ENCODE measurements around the gene ZNF772. TPM values are rescaled to one million over a fixed set of nuclear protein-coding genes. Genes with fewer than 3 reads are reported as not detected.
A peak's percentile ranks its signal among the peaks of the same experiment; 100 is the strongest.
"Not testable (repeated sequence)": the region's sequence is repeated elsewhere in the genome, so short reads cannot be mapped to it uniquely, and the experiment has no call there.

ZNF772 gene
- total RNA-seq, 1 donor from 2014 or later = 17.9 TPM

DNA sequence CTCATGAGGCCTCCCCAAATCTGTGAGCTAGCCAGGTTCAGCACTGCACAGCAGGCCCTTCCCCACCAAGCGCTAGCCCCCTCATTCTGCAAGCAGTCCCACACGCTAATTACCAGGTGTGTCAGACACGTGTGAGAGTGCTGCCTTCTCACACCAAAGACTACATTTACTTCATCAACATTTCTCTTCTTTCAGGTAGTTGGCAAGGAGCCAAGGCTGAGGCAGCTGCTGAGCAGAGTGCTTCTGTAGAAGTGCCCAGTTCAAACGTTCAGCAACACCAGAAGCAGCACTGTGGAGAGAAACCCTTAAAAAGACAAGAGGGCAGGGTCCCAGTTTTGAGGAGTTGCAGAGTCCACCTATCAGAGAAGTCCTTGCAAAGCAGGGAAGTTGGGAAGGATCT, 28.8 kb upstream of the ZNF772 start:
- H3K4me3 Mint-ChIP-seq = no peak overlapping the region
- H3K27ac Mint-ChIP-seq = no peak overlapping the region
- TF ChIP-seq, protein P1, sequence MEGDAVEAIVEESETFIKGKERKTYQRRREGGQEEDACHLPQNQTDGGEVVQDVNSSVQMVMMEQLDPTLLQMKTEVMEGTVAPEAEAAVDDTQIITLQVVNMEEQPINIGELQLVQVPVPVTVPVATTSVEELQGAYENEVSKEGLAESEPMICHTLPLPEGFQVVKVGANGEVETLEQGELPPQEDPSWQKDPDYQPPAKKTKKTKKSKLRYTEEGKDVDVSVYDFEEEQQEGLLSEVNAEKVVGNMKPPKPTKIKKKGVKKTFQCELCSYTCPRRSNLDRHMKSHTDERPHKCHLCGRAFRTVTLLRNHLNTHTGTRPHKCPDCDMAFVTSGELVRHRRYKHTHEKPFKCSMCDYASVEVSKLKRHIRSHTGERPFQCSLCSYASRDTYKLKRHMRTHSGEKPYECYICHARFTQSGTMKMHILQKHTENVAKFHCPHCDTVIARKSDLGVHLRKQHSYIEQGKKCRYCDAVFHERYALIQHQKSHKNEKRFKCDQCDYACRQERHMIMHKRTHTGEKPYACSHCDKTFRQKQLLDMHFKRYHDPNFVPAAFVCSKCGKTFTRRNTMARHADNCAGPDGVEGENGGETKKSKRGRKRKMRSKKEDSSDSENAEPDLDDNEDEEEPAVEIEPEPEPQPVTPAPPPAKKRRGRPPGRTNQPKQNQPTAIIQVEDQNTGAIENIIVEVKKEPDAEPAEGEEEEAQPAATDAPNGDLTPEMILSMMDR (IDR thresholded peaks at IDR 0.05) = no peak
- ATAC-seq (ENCODE audit: low read depth) (no peak), DNase-seq (no peak)
- peaks cover 11% of the 10 kb centered on the region for H3K4me1 Mint-ChIP-seq
- H3K9me3 Mint-ChIP-seq = peaks cover 45% of the 10 kb centered on the region
- intact Hi-C loops (cut with micrococcal nuclease) = no loop called here
- H3K36me3 Mint-ChIP-seq (ENCODE audit: low read depth) = peaks cover 85% of the 10 kb centered on the region
- no peaks in the 10 kb centered on the region for H3K27me3 Mint-ChIP-seq
- CTCF ChIA-PET = no interaction called here
- POLR2A ChIA-PET = no interaction called here

DNA sequence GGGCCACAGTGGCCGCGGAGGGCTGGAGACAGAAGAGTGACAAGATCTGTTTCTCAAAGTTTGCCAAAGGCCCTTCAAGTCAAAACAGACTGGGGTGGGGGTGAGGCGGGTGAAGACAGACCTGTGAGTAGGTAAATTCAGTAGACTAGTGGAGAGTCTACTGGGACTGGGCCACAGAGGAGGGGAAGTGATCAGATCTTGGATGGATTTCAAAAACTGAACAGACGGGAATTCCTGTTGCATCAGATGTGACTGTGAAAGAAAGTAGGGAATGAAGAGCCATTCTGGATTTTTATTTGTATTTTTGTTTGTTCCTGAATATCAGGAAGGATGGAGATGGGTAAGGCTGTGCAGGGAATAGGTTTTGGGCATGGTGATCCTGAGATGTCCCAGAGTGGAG, 23.0 kb upstream of the ZNF772 start:
- ATAC-seq (ENCODE audit: low read depth); intact Hi-C loops (cut with micrococcal nuclease); DNase-seq; CTCF ChIA-PET; H3K27me3 Mint-ChIP-seq: not testable (repeated sequence)
- Mint-ChIP-seq H3K4me3 (peak overlapping the region; percentile 76), H3K36me3 (ENCODE audit: low read depth) (peaks cover 48% of the 10 kb centered on the region), H3K27ac (peak overlapping the region; percentile 26), H3K4me1 (peaks cover 22% of the 10 kb centered on the region), H3K9me3 (peaks cover 29% of the 10 kb centered on the region)
- POLR2A ChIA-PET = interaction anchor here (0.6 to 1.4 kb wide), 6 partner anchors 13 to 209 kb away, joined by 3 to 8 read pairs (median 4); partner anchors contain the start of genes ZNF154, ZNF419, ZNF543 and ZNF772

DNA sequence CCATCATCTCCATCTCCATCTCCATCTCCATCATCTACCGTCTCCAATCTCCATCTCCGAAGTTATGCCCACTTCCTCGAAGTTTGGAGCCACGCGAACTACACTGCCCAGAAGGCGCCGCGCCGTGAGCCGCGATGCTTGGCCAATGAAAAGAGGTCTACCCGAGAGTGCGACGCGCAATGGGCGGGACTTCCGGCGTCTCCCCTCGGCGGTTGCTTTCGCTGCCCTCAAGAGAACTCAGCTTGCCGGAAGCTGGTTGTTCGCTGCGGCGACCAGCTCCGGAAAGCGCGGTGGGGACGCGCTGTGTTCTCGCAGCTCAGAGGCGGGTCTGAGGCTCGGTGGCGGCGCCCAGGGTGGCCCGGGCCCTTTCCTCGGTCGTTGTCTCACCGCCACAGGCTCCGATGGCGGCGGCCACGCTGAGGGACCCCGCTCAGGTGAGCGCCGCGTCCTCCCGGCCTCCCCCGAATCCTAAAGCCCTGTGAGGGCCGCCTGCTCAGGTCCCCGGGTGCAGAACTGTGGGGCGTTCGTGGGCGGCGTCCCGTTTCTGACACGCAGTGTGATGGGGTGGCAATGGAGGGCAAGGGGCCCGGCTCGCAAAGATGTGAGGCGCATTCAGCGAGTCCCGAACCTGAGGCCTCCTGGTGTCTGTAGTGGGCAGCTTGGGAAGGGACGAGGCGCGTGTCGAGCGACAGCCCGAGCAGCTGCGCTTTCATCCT, 22.5 kb upstream of the ZNF772 start, which contains the start of gene ZNF773:
Gene ZNF773, plus strand, starts transcription at position 259 of the 716 bp plus-strand sequence. Its CDS starts 143 bp downstream, at position 402.
- peak within 1 kb of the TSS; percentile 83 for H3K27ac Mint-ChIP-seq
- POLR2A ChIA-PET = interaction anchor here (0.5 to 1.4 kb wide), 9 partner anchors 13 to 650 kb away, joined by 3 to 8 read pairs (median 4); partner anchors contain the start of genes ZNF134, ZNF154, ZNF329 and ZNF419
- peaks cover 48% of the 10 kb centered on the region for H3K36me3 Mint-ChIP-seq (ENCODE audit: low read depth)
- ATAC-seq (ENCODE audit: low read depth) = peak; percentile 99
- H3K27me3 Mint-ChIP-seq, CTCF ChIA-PET: not testable (repeated sequence)
- H3K9me3 Mint-ChIP-seq = peaks cover 26% of the 10 kb centered on the region
- DNase-seq = peak; percentile 91
- H3K4me3 Mint-ChIP-seq = peak within 1 kb of the TSS; percentile 76
- intact Hi-C loops (cut with micrococcal nuclease) = loop anchor here (1.0 to 2.0 kb wide), 6 partner anchors 13 to 137 kb away; partner anchors contain the start of genes TRAPPC2B, ZNF419, ZNF547 and ZNF548
- peaks cover 22% of the 10 kb centered on the region for H3K4me1 Mint-ChIP-seq

DNA sequence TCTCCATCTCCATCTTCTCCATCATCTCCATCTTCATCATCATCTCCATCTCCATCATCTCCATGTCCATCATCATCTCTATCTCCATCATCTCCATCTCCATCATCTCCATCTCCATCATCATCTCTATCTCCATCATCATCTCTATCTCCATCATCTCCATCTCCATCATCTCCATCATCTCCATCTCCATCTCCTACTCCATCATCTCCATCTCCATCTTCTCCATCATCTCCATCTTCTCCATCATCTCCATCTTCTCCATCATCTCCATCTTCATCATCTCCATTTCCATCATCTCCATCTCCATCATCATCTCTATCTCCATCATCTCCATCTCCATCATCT, 21.9 kb upstream of the ZNF772 start:
- POLR2A ChIA-PET = interaction anchor here (0.5 to 1.4 kb wide), 7 partner anchors 12 to 651 kb away, joined by 3 to 8 read pairs (median 4); partner anchors contain the start of genes ZNF134, ZNF154, ZNF329 and ZNF419
- H3K36me3 Mint-ChIP-seq (ENCODE audit: low read depth) = peaks cover 48% of the 10 kb centered on the region
- intact Hi-C loops (cut with micrococcal nuclease) = loop anchor here (1.0 to 2.0 kb wide), 6 partner anchors 12 to 136 kb away; partner anchors contain the start of genes TRAPPC2B, ZNF419, ZNF547 and ZNF548
- H3K27ac Mint-ChIP-seq = peak overlapping the region; percentile 83
- DNase-seq; CTCF ChIA-PET; H3K27me3 Mint-ChIP-seq; ATAC-seq (ENCODE audit: low read depth): not testable (repeated sequence)
- peaks cover 22% of the 10 kb centered on the region for H3K4me1 Mint-ChIP-seq
- peak overlapping the region; percentile 76 for H3K4me3 Mint-ChIP-seq
- peaks cover 27% of the 10 kb centered on the region for H3K9me3 Mint-ChIP-seq

DNA sequence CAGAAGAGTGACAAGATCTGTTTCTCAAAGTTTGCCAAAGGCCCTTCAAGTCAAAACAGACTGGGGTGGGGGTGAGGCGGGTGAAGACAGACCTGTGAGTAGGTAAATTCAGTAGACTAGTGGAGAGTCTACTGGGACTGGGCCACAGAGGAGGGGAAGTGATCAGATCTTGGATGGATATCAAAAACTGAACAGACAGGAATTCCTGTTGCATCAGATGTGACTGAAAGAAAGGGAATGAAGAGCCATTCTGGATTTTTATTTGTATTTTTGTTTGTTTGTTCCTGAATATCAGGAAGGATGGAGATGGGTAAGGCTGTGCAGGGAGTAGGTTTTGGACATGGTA, 10.9 kb upstream of the ZNF772 start:
- DNase-seq; H3K27ac Mint-ChIP-seq; ATAC-seq (ENCODE audit: low read depth); H3K27me3 Mint-ChIP-seq; CTCF ChIA-PET: not testable (repeated sequence)
- peaks cover 13% of the 10 kb centered on the region for H3K4me1 Mint-ChIP-seq
- POLR2A ChIA-PET = interaction anchor here (1.1 kb wide), 1 partner anchor 11 kb away, joined by 6 read pairs; the partner anchor contains the start of gene ZNF772
- H3K9me3 Mint-ChIP-seq = peaks cover 14% of the 10 kb centered on the region
- H3K36me3 Mint-ChIP-seq (ENCODE audit: low read depth) = peaks cover 42% of the 10 kb centered on the region
- peak overlapping the region; percentile 70 for H3K4me3 Mint-ChIP-seq
- intact Hi-C loops (cut with micrococcal nuclease) = loop anchor here (5.0 kb wide), 1 partner anchor 459 kb away; the partner anchor contains the start of gene ZNF256

DNA sequence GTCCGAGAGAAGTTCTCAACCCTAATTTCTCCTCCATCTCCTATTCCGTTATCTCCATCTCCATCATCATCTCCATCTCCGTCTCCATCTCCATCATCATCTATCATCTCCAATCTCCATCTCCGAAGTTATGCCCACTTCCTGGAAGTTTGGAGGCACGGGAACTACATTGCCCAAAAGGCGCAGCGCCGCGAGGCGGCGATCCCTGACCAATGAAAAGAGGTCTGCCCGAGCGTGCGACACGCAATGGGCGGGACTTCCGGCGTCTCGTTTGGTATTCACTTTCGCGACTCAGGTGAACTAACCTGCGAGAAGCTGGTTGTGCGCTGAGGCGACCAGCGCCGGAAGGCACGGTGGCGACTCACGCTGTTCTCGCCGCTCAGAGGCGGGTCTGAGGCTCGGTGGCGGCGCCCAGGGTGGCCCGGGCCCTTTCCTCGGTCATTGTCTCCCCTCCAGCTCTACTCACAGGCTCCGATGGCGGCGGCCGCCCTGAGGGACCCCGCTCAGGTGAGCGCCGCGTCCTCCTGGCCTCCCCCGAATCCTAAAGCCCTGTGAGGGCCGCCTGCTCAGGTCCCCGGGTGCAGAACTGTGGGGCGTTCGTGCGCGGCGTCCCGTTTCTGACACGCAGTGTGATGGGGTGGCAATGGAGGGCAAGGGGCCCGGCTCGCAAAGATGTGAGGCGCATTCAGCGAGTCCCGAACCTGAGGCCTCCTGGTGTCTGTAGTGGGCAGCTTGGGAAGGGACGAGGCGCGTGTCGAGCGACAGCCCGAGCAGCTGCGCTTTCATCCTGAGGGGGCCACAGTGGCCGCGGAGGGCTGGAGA, 10.3 kb upstream of the ZNF772 start, which contains the start of gene ZNF419:
Gene ZNF419, plus strand, starts transcription at position 274 of the 822 bp plus-strand sequence. Its CDS starts 201 bp downstream, at position 475.
- H3K27me3 Mint-ChIP-seq, CTCF ChIA-PET: not testable (repeated sequence)
- intact Hi-C loops (cut with micrococcal nuclease) = loop anchor here (1.0 to 5.0 kb wide), 8 partner anchors 10 to 460 kb away; partner anchors contain the start of genes ZNF17, ZNF211, ZNF256 and ZNF416
- Mint-ChIP-seq H3K4me3 (peak within 1 kb of the TSS; percentile 70), H3K4me1 (peaks cover 13% of the 10 kb centered on the region), H3K27ac (peak within 1 kb of the TSS; percentile 65), H3K36me3 (ENCODE audit: low read depth) (peaks cover 36% of the 10 kb centered on the region), H3K9me3 (peaks cover 11% of the 10 kb centered on the region)
- ATAC-seq (ENCODE audit: low read depth) (peak; percentile 98), DNase-seq (peak; percentile 88)
- POLR2A ChIA-PET = interaction anchor here (1.0 to 1.7 kb wide), 4 partner anchors 9 to 429 kb away, joined by 3 to 8 read pairs (median 4); partner anchors contain the start of genes ZNF417, ZNF772 and ZNF773

DNA sequence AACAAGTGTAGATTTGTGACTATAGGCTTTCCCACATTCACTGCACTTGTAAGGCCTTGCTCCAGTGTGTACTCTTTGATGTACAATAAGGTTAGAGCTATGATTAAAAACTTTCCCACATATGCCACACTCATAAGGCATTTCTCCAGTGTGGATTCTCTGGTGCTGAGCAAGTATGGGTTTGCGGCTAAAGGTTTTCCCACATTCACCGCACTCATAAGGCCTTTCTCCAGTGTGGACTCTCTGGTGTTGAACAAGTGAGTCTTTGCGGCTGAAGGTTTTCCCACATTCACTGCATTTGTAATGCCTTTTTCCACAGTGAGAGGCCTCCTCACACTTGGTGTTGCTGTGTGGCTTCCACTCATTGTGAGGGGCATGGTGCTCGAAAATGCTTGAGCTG, 3.7 kb downstream of the ZNF772 start:
- ChIA-PET POLR2A (interaction anchor here (0.6 kb wide), 1 partner anchor 529 kb away, joined by 3 read pairs; the partner anchor contains the start of gene ZNF606), CTCF (no interaction called here)
- DNase-seq (no peak), ATAC-seq (ENCODE audit: low read depth) (no peak)
- Mint-ChIP-seq H3K27me3 (no peaks in the 10 kb centered on the region), H3K27ac (no peak overlapping the region), H3K4me1 (peaks cover 29% of the 10 kb centered on the region), H3K9me3 (peaks cover 60% of the 10 kb centered on the region), H3K36me3 (ENCODE audit: low read depth) (peaks cover 84% of the 10 kb centered on the region), H3K4me3 (no peak overlapping the region)
- TF ChIP-seq, protein P1 (IDR thresholded peaks at IDR 0.05) = no peak
- intact Hi-C loops (cut with micrococcal nuclease) = no loop called here

Data from activated B cell treated with CpG ODN at 0.5 μM for 24 hours (primary cell).